ENCODE data around the gene KRTAP1-1.

DNA sequence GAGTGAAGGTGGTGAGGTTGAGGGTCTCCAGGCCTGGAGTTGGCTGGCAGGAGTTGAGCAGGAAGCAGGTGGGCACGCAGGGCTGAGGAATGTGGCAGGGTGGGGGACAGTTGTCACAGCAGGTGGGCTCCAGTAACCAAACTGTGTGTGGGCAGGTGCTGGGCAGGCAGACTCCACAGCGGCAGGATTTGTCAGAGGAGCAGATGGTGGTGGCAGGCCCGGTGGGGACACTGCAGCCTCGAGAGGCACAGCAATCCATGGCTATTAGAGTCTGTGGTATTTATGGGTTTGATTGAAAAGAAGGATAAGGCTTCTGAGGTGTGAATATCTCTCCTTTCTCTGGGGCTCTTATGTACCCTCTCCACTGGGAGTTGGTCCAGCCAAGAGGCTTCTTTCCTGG, 47.4 kb downstream of the KRTAP1-1 start, which contains the start of gene KRTAP3-3:
- TF ChIP-seq CTCF (IDR thresholded peaks at IDR 0.05; ENCODE audit: poor library complexity, severe bottlenecking) = no peak
- no peak for TF ChIP-seq EP300 (conservative IDR thresholded peaks at IDR 0.05; ENCODE audit: poor library complexity, severe bottlenecking)
